NCI-H2171 (cell line): ENCODE measurements around the gene COMMD1.
"Not testable (repeated sequence)": the region's sequence is repeated elsewhere in the genome, so short reads cannot be mapped to it uniquely, and the experiment has no call there.

ENCODE experiments used
- DNase-seq: peaks from one replicate; lab custom pipeline; 2025; lab: John Stamatoyannopoulos, UW

The COMMD1 gene

GRCh38 chr2:62030902-62031301, 125.4 kb downstream of the COMMD1 start:
- DNase-seq = no peak

- no peak for DNase-seq
Measured at GRCh38 chr2:62032096-62032495, 126.6 kb downstream of the COMMD1 start.

GRCh38 chr2:62034715-62035114, 129.2 kb downstream of the COMMD1 start:
- DNase-seq = no peak

GRCh38 chr2:62036229-62036628, 130.8 kb downstream of the COMMD1 start:
- DNase-seq = no peak

- no peak for DNase-seq
Measured at GRCh38 chr2:62036761-62037250, 131.3 kb downstream of the COMMD1 start.

- DNase-seq = no peak
Measured at GRCh38 chr2:62038975-62039771, 133.7 kb downstream of the COMMD1 start.

- DNase-seq = no peak
Measured at GRCh38 chr2:62040926-62041325, 135.5 kb downstream of the COMMD1 start.

- not testable (repeated sequence) for DNase-seq
Measured at GRCh38 chr2:62041701-62042385, 136.4 kb downstream of the COMMD1 start.

- DNase-seq = no peak
Measured at GRCh38 chr2:62042400-62042799, 136.9 kb downstream of the COMMD1 start.

GRCh38 chr2:62042944-62043343, 137.5 kb downstream of the COMMD1 start:
- no peak for DNase-seq

GRCh38 chr2:62045017-62045543, 139.6 kb downstream of the COMMD1 start:
- DNase-seq = no peak

- DNase-seq = no peak
Measured at GRCh38 chr2:62046141-62046540, 140.7 kb downstream of the COMMD1 start.

- DNase-seq = no peak
Measured at GRCh38 chr2:62050456-62051045, 145.1 kb downstream of the COMMD1 start.

GRCh38 chr2:62054029-62054791, 148.7 kb downstream of the COMMD1 start:
- peak; percentile 1 for DNase-seq

- DNase-seq = no peak
Measured at GRCh38 chr2:62054916-62055450, 149.5 kb downstream of the COMMD1 start.

GRCh38 chr2:62055724-62056336, 150.4 kb downstream of the COMMD1 start:
- no peak for DNase-seq

- DNase-seq = no peak
Measured at GRCh38 chr2:62056341-62056740, 150.9 kb downstream of the COMMD1 start.

GRCh38 chr2:62065243-62065642, 159.8 kb downstream of the COMMD1 start:
- no peak for DNase-seq

- DNase-seq = no peak
Measured at GRCh38 chr2:62071126-62071598, 165.7 kb downstream of the COMMD1 start.

GRCh38 chr2:62071760-62072680, 166.5 kb downstream of the COMMD1 start:
- no peak for DNase-seq
